ENCODE results near the gene CDC14A.

GRCh38 chr1:100391675-100392074, 39.4 kb downstream of the CDC14A start:
- no peak for TF ChIP-seq CTCF (IDR thresholded peaks at IDR 0.05; ENCODE audit: poor library complexity, severe bottlenecking)
- no peak for TF ChIP-seq EZH2 (IDR thresholded peaks at IDR 0.05; ENCODE audit: borderline replicate concordance, insufficient read depth, low read length, poor library complexity, severe bottlenecking)
- no peak for TF ChIP-seq REST (IDR thresholded peaks at IDR 0.05; ENCODE audit: borderline replicate concordance)
- TF ChIP-seq EP300 (conservative IDR thresholded peaks at IDR 0.05; ENCODE audit: poor library complexity, severe bottlenecking): no peak
- TF ChIP-seq POLR2AphosphoS5 (IDR thresholded peaks at IDR 0.05): no peak
- no peak for TF ChIP-seq TAF1 (IDR thresholded peaks at IDR 0.05; ENCODE audit: low read depth)
